Lung microvascular endothelial cell (primary cell): ENCODE data around the gene JCHAIN. TPM values are rescaled to one million over a fixed set of nuclear protein-coding genes. Genes with fewer than 3 reads are reported as not detected.
"Not testable (repeated sequence)": the region's sequence is repeated elsewhere in the genome, so short reads cannot be mapped to it uniquely, and the experiment has no call there.

Experiments
- DNase-seq, 2 donors: peaks; one replicate each; pipeline versions ENCODE4 v3.0.0 to v3.0.0-alpha.2; 2010; ENCODE audit warnings: low read depth in 2 of 2
- total RNA-seq: library from RNA; depleted of rRNA; stranded (reverse); fragments of >200 nt; gene quantifications from 2 replicates; pipeline ENCODE4 v1.2.1, GENCODE V29; 2014

JCHAIN gene
- total RNA-seq, 1 donor from 2014 or later: not detected

DNA sequence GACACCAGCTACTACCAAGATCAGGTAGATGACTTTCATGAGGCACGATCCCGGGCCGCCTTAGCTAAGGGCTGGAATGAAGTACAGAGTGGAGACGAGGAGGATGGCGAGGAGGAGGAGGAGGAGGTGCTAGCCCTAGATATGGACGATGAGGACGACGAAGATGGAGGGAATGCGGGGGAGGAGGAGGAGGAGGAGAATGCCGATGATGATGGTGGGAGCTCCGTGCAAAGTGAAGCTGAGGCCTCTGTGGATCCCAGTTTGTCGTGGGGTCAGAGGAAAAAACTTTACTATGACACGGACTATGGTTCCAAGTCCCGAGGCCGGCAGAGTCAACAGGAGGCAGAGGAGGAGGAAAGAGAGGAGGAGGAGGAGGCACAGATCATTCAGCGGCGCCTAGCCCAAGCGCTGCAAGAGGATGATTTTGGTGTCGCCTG, 22.5 kb upstream of the JCHAIN start:
- DNase-seq: no peak

GRCh38 chr4:70687821-70688794, 21.8 kb upstream of the JCHAIN start, which contains the start of gene UTP3:
TSS of gene UTP3 (plus strand) at chr4:70688532. CDS start at chr4:70688678, 146 bp downstream.
- DNase-seq: peak; percentile 97 to 98

GRCh38 chr4:70687392-70687791, 21.1 kb upstream of the JCHAIN start:
- no peak for DNase-seq

DNA sequence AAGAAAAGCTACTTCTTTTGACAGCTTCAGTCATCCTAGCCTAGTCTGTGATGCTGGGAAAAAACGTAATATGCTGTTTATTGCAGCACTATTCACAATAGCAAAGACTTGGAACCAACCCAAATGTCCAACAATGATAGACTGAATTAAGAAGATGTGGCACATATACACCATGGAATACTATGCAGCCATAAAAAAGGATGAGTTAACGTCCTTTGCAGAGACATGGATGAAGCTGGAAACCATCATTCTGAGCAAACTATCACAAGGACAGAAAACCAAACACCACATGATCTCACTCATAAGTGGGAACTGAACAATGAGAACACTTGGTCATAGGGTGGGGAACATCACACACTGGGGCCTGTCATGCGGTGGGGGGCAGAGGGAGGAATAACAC, 15.8 kb upstream of the JCHAIN start:
- not testable (repeated sequence) for DNase-seq

DNA sequence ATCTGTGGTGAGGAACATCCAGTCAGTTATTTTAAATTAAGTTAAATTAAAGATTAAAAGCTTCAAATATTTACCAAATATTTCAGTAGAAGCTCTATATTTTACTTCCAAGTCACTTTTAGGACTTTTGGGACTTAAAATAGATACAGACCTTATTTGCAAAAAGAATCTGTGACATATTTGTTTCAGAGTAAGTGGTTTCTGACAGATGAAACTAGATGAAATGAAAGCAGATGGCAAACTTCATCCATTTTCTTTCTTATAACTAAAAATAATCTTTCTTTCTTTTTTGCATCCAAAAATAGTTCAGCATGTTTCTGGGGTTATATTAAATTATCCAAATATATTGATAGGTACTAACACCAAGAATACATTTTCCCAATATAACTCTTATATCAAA, 15.4 kb upstream of the JCHAIN start:
- no peak for DNase-seq

GRCh38 chr4:70680934-70681333, 14.6 kb upstream of the JCHAIN start:
- no peak for DNase-seq

GRCh38 chr4:70678383-70678999, 12.2 kb upstream of the JCHAIN start:
- DNase-seq: no peak

- no peak for DNase-seq
Observed at GRCh38 chr4:70676554-70677090, 10.3 kb upstream of the JCHAIN start.

GRCh38 chr4:70674731-70675130, 8.4 kb upstream of the JCHAIN start:
- DNase-seq: no peak

DNA sequence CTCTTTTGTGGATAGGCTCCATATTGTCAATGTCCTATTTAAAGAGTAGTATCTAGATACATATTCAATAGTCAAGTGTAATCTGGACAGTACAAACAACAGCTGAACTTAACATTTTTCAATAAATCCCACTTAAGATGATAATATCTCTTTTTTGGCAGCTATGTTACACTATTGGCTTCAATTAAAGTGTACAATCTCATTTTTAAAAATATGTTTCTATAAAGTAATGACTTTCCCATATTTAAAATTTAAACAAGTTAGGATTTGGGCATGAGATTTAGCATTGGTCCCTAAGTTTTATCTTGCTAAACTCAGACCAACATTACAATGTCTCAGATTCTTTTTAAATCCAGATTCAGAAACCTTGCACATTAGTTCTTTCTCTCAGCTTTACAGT, 7.9 kb upstream of the JCHAIN start:
- no peak for DNase-seq

DNA sequence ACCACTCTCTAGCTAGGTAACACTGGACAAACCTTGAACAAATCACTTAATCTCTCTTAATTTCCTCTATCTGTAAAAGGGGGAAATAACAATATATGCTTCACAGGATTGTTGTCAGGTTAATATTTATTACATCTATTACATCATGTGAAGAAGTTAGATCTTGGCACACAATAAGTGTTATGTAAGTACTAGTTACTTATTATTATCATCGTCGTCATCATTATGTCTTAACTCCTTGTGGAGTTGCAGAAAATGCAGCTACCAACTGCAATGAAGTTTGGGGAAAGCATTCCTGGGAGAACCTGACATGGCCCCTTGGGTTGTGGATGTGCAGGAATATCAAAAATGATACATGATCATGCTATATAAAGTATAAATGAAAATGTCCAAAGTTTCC, 4.8 kb upstream of the JCHAIN start:
- DNase-seq: no peak

- no peak for DNase-seq
Observed at GRCh38 chr4:70670332-70671014, 4.2 kb upstream of the JCHAIN start.

GRCh38 chr4:70667740-70668535, 1.6 kb upstream of the JCHAIN start:
- no peak for DNase-seq

GRCh38 chr4:70661309-70661922, 4.9 kb downstream of the JCHAIN start:
- DNase-seq: not testable (repeated sequence)

- no peak for DNase-seq
Observed at GRCh38 chr4:70660106-70660505, 6.2 kb downstream of the JCHAIN start.

GRCh38 chr4:70658418-70658817, 7.9 kb downstream of the JCHAIN start:
- DNase-seq: no peak

GRCh38 chr4:70657326-70657725, 9.0 kb downstream of the JCHAIN start:
- no peak for DNase-seq

- no peak for DNase-seq
Observed at GRCh38 chr4:70654605-70655011, 11.7 kb downstream of the JCHAIN start.

DNA sequence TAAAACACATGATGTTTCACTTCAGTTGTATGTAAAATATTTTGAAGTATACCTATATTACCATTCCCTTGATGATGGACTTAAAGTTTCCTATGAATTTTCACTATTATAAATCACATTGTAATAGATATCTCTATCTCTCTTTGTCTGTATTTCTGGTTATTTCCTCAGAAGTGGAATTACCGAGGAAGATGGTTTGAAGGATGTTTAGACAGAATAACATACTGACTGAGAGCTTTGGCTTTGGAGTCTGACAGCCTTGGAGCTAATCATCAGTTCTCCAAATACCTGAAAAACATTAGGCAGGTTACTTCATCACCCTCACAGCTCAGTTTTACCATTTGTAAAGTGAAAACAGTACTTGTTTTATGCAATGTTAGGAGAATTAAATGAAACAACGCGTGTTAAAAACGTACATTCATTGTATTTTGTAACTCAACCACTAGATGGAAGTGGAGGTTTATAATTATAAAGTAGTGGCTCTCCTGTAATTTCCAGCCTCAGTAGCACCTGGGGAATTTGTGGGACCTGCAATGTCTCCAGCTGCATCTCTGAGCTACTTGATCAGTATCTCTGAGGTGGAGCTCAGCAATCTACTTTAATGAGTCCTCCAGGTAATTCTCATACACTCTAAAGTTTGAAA, 14.3 kb downstream of the JCHAIN start:
- DNase-seq: peak; percentile 34 to 55

GRCh38 chr4:70650741-70651140, 15.6 kb downstream of the JCHAIN start:
- DNase-seq: not testable (repeated sequence)
